Left cardiac atrium (tissue), 4 donors: ENCODE measurements around the gene MAB21L1. TPM values are rescaled to one million over a fixed set of nuclear protein-coding genes. Genes with fewer than 3 reads are reported as not detected.
A peak's percentile ranks its signal among the peaks of the same experiment; 100 is the strongest.

Experiments
- ATAC-seq, 2 donors: fragments of 200-7000 bp; cut with Tn5 transposase; one replicate each; pipeline ENCODE4 v1.9.1; 2020; ENCODE audit warnings: mild to moderate bottlenecking in 2 of 2, moderate library complexity in 2 of 2
- DNase-seq: peaks from one replicate; pipeline ENCODE4 v3.0.0-alpha.2; 2020
- intact Hi-C, 2 donors: fragments of 100-400 bp; cut with DNase I; formaldehyde crosslinking; loops; one replicate each; pipeline versions ENCODE4 v1.14.1 to v1.15.1; 2022 to 2023
- total RNA-seq, 2 donors: library from RNA; stranded (reverse); fragmentation: NEBNext Ultra II Directional; extraction: Animal tissue kit (Norgen Biotek cat#: 25700); gene quantifications; one replicate each; pipeline ENCODE4 v1.2.1, GENCODE V29; 2021
- donor health status: DM: no; HTN: yes; CAD: no.
- donor health status: DM: no; HTN: yes; CAD: no; lungs with severe emphysema.
- donor health status: DM: yes; HTN: yes; CAD: no.
- donor health status: Dilated cardiomyopathy.

MAB21L1 gene
- total RNA-seq, 2 donors from 2014 or later = 0.24 to 0.29 TPM

DNA sequence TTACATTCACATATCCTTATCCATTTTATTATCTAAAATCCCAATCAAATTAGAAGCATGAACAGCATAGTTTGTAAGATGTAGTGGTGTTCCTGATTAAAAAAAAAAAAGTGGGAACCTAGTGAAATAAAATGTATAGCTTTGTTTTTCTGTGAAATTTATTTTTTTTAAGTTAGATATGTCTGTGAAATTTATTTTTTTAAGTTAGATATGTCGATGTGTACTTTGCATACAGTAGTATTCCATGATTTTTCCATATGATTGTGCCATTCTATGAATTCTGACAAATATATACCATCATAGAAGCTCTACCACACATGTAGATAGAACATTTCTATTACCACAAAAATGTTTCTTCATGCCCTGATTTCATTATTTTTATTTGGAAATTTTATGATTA is 6.0 kb upstream of the MAB21L1 start:
- intact Hi-C loops = no loop called here
- DNase-seq = no peak
- ATAC-seq = no peak

DNA sequence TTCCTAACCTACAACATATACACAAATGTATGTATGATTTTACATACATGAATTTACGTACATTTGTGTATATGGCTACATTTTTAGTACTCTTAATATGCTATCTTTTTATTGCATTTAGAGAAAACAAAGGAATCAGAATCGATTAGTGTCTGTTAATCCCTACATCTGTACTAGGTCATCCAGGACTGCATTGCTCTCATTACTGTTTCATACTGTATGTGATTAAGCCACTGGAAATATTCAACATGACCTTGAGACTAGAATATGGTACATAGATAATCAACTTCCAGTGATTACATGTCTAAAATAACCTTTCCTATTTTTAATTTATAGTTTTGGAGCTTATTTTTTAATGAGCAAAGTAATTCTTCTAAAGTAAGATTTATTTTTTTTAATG is 5.3 kb upstream of the MAB21L1 start:
- ATAC-seq (no peak), DNase-seq (no peak)
- intact Hi-C loops = no loop called here

DNA sequence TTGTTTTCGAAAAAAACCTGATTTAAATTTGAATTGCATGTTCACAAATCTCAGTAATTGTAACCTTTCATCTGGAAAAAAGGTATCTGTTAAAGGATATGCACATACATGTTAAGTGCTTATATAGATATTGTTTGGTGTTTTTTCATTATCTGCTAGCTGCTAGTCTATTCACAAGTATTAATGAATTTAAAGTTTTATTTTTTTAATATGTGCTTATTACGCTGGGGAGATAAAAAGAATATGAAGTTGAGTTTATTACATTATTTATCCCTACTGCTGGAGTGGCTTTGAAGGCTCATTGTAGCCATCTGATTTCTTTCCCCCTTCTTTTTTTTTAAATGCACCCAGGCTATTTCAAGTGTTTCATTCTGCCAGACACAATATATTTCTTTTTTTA is 3.9 kb upstream of the MAB21L1 start:
- intact Hi-C loops = no loop called here
- no peak for DNase-seq
- no peak for ATAC-seq

DNA sequence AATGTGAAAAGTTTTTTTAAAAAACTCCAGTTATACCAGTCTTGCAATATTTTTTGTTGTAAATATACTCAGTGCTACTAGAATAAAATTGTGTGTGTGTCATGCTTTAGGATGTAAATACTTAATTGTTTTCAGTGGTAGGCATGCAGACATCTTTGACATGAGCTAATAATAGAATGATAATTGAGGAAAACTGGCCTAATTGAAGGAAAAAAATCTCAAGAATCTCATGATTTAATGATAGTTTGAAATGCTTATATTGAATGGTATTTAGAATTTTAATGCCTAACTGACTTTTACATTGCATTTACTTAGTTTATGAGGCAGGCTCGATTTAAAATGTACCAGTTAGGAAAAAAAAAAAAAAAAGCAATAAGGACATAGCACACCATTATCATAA is 3.2 kb upstream of the MAB21L1 start:
- intact Hi-C loops = no loop called here
- DNase-seq (no peak), ATAC-seq (no peak)

DNA sequence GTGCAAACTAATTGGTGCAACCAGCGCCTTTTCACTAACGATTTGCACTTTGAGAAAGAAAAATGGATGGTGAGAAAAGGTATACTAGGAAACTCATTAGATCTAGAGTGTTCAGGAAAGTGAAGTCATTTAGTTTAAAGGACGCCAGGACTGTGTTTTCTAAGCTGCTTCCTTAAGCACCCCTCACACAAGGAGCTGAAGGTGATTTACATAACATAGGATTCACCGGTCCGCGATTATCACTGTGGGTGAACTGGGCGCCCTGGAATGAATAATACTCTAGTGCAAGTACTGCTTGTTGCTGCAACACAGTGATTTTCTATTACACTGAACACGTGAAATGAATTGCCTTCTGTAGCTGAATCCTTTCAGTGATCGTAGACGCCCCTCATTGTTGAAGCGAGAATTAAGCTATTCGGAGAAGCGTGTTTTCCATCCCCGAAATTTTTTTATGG is 2.6 kb upstream of the MAB21L1 start:
- DNase-seq (no peak), ATAC-seq (no peak)
- intact Hi-C loops = no loop called here

DNA sequence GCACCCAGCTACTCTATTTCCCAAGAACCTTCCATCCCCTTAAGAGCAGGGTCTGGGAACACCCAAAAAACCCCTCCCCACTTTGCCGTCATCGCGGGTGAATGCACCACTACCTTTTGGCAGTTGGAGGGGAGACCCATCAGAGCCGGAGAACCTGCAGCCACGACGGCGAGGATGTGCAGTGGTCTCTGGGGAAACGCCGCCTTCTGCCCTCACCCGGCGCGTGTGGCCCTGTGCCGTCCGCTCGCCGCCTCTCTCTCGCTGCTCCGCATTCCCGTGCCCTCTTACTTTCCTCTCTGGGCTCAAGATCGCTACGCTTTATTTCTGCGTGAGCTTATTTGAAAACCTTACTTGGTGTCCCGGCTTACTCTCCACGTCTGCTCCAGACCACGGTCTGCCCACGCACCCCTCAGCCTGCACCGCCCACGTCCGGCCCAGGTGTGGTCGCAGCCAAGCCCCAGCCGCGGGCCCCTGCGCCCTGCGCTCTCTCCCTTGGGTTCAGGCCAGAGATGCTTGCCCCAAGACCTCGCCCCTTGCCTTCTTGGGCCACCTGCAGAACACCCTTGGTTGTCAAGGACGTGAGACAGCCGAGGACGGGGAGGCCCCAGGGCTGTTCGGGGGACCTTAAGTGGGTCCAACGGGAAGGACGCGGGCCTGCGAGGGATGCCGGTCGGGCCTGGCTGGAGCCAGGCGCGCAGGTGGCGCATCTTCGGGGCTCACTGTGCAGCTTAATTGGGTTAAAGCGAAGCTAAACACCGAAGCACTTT is 2.0 kb upstream of the MAB21L1 start:
- peak; percentile 14 for DNase-seq
- intact Hi-C loops = no loop called here

DNA sequence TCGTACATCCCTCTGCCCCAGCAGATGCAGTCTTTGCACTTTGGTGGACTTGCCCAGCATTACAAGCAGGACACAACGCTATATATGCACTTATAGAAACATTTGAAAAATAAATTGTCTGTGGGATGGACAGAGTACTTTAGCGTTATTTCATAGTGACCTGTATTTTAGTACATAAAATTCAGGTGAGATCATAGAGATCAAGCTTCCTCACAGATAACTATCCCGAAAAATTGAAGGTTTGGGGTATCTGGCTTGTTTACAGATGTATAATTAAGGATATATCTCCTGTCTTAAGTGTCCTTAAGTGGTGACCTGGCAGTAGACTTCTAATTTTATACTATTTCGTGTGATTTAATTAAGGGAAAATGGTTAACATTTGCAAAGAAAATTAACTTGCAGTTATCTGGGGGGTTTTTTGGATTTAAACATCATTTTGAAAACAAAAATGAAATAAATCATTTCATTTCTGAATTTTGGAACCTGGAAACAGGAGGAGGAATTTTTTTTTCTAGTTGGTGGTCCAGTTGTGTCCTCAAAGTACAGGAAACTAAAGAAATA is 977 bp upstream of the MAB21L1 start:
- ATAC-seq = no peak
- no peak for DNase-seq
- intact Hi-C loops = no loop called here

More for the DNA sequence above, 2.0 kb upstream of the MAB21L1 start:
- ATAC-seq = no peak

DNA sequence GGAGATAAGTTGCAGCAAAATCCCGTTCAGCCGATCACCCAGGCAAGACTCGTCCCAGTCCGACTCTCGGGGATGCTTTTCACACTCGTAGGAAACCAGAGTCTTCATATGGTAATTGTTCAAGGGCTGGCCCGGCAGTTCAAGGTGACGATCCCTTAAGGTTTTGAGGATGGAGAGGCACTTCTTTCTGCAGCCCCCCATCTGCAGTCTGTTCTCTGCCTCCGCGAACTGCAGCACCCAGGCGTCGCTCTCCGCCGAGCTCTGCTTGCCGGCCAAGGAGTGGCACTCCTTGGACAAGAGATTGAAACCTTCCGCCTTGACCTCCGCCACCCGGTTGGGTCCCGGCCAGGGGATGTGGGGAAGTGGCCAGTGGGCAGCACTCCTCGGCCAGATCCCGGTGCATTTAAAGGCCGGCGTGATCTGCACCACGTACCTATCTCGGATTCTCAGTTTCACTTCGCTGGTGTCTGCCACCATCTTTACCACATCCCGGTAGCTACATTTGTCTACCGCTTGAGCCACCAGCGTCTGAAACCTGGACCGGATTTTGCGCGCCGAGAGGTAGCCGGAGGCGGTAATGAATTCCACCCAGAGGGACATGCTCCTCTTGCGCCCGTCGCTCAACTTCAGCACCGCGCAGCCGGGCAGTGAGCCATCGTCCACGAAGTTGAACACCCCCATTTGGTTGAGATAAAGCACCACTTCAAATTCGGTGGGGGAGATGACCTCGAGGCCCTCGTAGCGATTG is 1.1 kb downstream of the MAB21L1 start:
- ATAC-seq = peak; percentile 16 to 32
- intact Hi-C loops = no loop called here
- peak; percentile 35 for DNase-seq

DNA sequence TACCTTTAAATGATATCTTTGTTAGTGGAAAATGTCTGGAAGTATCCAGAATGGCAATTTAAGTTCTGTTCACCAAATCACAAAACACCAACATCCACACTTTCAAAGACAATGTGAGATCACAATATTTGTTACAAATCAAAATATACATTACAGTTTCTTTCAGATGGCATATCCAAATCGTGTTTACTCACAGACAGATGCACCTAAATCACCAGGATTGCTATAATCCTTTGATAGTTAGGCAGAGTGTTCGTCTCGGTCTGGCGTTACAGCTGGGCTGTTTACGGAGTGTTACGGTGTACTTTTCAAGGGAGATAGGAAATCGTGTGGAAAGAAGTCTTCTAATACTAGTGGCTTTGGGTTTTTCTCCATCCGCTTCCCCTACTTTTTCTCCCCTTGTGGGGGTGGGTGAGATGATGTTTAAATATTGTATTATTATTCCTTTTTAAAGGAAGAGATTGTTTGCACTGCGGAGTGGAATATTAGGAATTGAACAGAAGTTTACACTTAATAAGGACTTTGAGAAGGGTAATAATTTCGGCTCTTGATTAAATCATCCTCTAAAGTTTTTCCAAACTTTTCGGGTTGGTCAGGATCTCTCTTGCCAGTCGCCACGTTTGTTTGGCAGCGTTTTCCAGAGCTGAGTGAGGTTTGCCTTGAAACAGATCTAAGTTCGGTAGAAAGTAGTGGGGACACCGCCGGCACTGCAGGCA is 1.8 kb downstream of the MAB21L1 start:
- ATAC-seq = no peak

DNA sequence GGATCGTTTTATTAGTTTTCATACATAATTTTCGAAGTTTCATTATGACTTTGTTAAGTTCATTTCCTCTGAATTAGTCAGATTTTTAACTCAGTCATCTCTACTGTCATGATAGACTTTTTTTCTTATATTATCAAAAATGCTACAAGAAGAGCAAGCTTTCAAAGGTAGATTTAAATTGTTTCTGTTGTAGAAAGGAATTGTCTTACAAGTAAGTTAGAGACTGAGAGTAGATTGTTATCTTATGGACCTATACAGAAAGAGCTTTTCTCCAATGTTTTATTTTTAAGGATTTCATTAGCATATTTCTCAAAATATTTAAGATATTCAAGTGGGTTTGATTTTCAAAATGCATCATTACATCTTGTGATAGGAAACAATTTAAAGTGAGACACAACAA is 2.7 kb downstream of the MAB21L1 start:
- ATAC-seq (no peak), DNase-seq (no peak)
- intact Hi-C loops = no loop called here

More for the DNA sequence above, 1.8 kb downstream of the MAB21L1 start:
- intact Hi-C loops = no loop called here
- DNase-seq = no peak

DNA sequence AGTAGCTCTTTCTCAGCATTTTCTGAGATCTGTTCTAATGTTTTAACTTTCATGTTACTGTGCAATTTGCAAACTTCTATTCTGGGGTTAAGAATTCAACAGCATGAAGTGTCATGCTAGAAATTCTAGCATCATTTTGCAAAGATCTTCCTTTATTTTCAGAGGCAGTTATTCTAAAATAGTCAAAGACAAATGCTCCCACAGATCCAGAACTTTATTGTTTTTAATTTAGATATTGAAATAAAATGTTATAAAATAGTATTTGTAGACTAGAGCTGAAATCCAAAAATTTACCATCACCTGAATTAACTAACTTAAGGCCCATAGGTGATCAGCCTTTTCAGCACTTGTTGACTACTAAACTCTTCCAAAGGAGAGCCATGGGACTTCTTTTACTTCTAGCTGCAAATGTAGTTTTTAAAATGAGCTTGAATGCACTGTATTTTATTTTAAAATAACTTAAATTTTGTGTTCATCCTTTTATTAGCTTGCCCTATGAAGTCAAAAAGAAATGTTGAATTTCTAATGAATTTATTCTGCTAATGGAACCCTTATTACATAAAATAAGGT is 3.2 kb downstream of the MAB21L1 start:
- no peak for ATAC-seq
- intact Hi-C loops = no loop called here
- DNase-seq = no peak

DNA sequence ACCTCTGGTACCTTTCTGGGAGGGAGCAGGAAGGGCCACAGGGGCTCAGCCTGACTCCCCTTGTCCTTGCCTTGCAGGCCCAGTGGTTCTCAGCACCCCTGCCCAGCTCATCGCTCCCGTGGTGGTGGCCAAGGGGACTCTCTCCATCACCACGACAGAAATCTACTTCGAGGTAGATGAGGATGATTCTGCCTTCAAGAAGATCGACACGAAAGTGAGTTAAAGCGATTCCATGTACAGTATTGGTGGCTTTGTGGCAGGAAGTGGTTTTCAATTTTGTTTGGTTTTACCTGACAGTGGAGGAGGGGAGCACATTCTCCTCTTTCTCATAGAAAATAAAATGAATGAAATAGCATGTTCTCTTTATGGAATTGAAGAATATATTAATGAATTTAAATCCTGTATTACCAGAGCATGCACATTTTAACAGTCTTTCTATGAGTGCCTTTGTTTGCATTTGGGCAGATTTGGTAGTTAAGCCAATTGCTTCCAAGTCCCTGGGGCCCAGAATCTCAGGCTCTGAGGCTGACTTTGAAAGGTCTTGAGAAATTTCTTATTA is 4.1 kb downstream of the MAB21L1 start:
- intact Hi-C loops = no loop called here
- ATAC-seq (no peak), DNase-seq (no peak)

DNA sequence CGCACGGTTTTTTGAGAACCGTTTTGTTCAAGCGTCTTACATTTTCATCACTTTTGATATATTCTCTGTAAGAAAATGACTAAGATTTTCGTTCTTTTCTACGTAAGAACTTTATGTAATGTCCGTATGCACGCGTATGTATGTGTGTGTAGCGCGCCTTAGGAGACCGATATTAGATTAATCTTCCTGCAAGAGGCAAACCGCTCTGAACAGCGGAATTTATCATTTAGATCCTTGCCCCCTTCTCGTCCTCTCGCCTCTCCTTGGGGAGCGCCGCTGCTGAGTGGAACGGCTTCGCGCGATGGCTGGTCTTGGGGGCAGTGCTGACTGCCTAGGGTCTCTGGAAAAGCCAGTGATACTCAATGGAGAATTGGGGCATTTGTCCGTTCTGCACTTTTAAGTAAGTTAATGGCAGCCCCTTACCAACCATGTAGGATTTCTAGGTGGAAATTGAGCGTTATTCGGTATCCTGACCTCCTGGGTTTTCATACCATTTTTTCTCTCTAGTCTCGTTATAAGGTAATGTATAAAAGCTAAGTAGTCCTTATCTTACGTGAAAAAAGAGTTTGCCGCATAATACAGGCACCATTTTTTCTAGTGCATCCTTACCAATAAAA is 4.7 kb downstream of the MAB21L1 start:
- ATAC-seq (no peak), DNase-seq (no peak)
- intact Hi-C loops = no loop called here

DNA sequence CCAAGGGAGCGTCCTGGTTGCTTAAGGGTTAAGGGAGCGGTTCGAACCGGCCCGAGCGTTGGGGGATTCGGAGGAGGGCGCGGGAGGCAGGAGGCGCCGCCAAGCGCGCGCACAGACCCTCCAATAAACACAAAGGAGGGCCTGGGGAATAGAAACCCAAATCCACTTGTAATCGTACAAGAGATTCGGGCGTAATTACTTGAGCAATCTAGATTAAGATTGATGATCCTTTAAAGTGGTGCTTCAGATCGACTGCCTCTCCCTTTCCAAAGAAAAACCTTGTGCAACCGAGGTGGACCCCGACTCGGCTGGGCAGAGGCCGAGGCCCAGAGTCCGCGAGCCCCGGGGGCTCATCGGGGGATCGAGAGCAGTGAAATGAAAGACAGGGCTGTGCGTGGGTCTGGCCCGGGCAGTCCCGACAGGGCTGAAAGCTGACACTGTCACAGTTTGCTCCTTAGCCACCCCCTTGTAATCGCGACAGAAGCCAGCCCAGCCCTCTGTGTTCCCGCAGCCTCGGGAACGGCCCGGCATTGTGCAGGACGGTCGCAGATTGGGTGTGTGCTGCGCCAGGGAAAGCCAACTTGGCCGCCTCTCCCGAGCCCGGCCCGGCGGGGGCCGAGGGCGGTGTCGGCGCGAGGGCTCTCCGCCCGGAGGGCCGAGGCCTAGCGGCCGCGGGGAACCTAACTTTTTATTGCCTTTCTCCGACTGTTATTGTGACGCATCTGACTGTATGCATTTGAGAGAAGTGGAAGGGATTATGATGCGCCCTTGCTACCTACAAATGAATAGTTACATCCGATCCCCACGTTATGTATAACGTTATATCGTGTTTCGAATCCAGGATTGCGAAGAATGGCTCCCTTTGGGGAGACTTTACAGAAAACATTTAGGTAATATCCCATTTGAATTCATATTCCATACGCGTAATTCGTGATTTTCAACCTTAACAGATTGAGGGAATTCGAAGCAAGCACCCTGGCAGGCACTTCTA is 5.5 kb downstream of the MAB21L1 start:
- intact Hi-C loops = no loop called here
- ATAC-seq = peak; percentile 93 to 94

DNA sequence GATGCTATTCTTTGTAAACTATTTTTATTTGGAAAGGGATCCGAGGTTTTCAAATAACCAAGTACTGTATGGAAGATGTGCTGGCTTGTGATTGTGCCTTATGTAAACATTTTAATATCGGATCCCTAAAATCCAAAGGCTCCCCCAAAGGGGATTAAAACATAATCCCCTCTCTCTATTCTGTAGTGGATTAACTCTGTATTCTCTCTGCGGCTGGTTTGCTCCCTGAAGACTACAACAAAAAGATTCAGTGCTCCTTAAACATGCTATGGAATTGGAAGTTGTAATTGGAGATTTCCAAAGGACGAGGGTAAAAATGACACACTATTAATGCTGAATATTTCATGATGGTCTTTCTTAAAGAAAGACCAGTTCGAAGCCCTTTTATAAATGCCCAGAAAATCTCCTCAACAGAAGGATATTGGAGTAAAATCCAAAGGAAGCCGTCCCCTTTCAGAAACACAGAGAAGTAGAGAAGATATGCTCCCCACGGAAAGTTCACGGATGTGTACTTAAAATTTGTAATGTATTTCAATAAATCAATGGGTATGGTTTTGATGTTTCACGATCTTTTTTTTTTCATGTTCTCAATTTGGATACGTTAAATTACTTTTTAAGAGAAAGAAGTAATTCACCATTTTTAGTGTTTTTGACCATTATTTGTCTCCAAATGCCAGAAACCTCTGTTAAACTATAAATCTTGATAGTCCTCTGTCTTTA is 6.5 kb downstream of the MAB21L1 start:
- DNase-seq (no peak), ATAC-seq (no peak)
- intact Hi-C loops = no loop called here

More for the DNA sequence above, 5.5 kb downstream of the MAB21L1 start:
- DNase-seq = peak; percentile 52

DNA sequence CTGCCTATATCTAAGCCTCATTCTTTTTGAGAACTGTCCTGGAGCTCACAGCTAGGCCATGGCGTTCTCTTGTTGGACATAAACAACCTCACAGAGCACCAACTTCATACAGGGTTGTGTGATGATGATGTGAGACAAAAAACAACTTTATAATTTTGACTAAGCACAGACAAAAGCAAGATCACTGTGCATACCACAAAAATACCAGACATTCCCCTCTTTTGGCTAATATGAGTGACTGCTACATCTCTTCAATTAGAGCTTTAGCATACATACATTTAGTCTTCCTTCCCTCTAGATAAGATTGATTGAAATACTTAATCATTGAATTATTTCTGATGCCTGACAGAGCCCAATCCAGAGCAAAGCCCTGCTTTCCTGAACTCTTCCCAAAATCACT is 8.3 kb downstream of the MAB21L1 start:
- DNase-seq (no peak), ATAC-seq (no peak)
- intact Hi-C loops = no loop called here

DNA sequence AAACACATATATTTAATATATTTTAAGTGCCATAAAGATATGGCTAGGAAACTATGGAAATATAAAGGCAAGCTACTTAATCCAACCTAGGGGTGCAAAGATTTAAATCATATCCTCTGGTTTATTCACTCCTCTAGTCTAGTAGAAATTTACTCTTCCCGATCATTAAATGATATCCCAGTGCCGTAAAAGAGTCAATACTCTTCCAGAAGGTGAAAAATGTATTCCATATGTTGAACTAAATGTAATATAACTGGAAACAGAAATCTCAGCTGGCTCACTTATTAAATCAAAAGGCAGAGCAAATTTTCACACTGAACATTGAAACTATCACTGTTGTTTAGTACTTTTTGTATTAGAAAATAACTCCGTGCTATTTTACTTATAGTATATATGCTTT is 11.1 kb downstream of the MAB21L1 start:
- intact Hi-C loops = no loop called here
- no peak for DNase-seq
- ATAC-seq = no peak
